C4-2B (cell line): ENCODE measurements around the gene EIF3B.

Source experiments
- CTCF ChIP-seq: fragments of 450-650 bp; conservative IDR thresholded peaks from 2 replicates; pipeline ENCODE4 v1.5.1; 2017; ENCODE audit warnings: mild to moderate bottlenecking
- ZFX ChIP-seq: fragments of 450-650 bp; IDR thresholded peaks from 2 replicates; pipeline ENCODE4 v1.6.1; 2017

GRCh38 chr7:2316578-2316977, 38.0 kb upstream of the EIF3B start:
- no peak for TF ChIP-seq CTCF
- no peak for TF ChIP-seq ZFX
